Measurements from ENCODE around the gene PPT2. TPM values are rescaled to one million over a fixed set of nuclear protein-coding genes. Genes with fewer than 3 reads are reported as not detected.
A peak's percentile ranks its signal among the peaks of the same experiment; 100 is the strongest.
"Not testable (repeated sequence)": the region's sequence is repeated elsewhere in the genome, so short reads cannot be mapped to it uniquely, and the experiment has no call there.

Gene PPT2
- total RNA-seq, 4 donors from 2014 or later = 13.1 to 80.0 (median 28.1) TPM

- no peaks in the 10 kb centered on the region for H3K27me3 ChIP-seq
- H3K36me3 ChIP-seq = no peaks in the 10 kb centered on the region
- peaks cover 21 to 62% (median 46%) of the 10 kb centered on the region in 4 donors for H3K4me1 ChIP-seq
- H3K27ac ChIP-seq = peak within 1 kb of the TSS; percentile 92 to 98 (median 98)
- DNase-seq = peak; percentile 78
- in situ Hi-C loops (cut with MboI; ENCODE audit: low pct_ligation_motif_present in 1 of 4, low pct_unique_long_range_greater_than_20kb in 1 of 4, low sequenced_read_pairs in 3 of 4) (no loop called here), intact Hi-C loops (cut with DNase I; ENCODE audit: low total_unique reads) (no loop called here)
- WGBS, 2 donors (ENCODE audit: low coverage in 1 of 2) = 21% methylated on average over 5 of the region's 5 CpGs; no CpG with 5 or more reads in 1 of the 2 donors
- peak; percentile 10 for TF ChIP-seq POLR2A (IDR thresholded peaks at IDR 0.05)
- TF ChIP-seq POLR2AphosphoS5 (IDR thresholded peaks at IDR 0.05) = peak in 1 of 3 donors; percentile 40
- TF ChIP-seq CTCF (IDR thresholded peaks at IDR 0.05) = no peak
- peak within 1 kb of the TSS; percentile 5 to 95 (median 21) for H3K4me3 ChIP-seq
- no peaks in the 10 kb centered on the region for H3K9me3 ChIP-seq
Observed at GRCh38 chr6:32192608-32193039, 38.7 kb downstream of the PPT2 start, which contains the start of gene GPSM3. Gene GPSM3 (minus strand): TSS chr6:32192643. CDS start chr6:32192513, 130 bp downstream.

- Histone ChIP-seq H3K4me1 (peaks cover 19 to 58% (median 44%) of the 10 kb centered on the region in 4 donors), H3K27ac (peak overlapping the region; percentile 92 to 98 (median 98)), H3K4me3 (peak overlapping the region in 2 of 4 donors; percentile 30 to 95)
- in situ Hi-C loops (cut with MboI; ENCODE audit: low pct_ligation_motif_present in 1 of 4, low pct_unique_long_range_greater_than_20kb in 1 of 4, low sequenced_read_pairs in 3 of 4); DNase-seq; H3K36me3 ChIP-seq; H3K27me3 ChIP-seq; intact Hi-C loops (cut with DNase I; ENCODE audit: low total_unique reads); H3K9me3 ChIP-seq: not testable (repeated sequence)
- WGBS, 2 donors (ENCODE audit: low coverage in 1 of 2) = 79% methylated on average over 13 of the region's 13 CpGs; no CpG with 5 or more reads in 1 of the 2 donors
Observed at GRCh38 chr6:32193096-32193495, 39.2 kb downstream of the PPT2 start.

DNA sequence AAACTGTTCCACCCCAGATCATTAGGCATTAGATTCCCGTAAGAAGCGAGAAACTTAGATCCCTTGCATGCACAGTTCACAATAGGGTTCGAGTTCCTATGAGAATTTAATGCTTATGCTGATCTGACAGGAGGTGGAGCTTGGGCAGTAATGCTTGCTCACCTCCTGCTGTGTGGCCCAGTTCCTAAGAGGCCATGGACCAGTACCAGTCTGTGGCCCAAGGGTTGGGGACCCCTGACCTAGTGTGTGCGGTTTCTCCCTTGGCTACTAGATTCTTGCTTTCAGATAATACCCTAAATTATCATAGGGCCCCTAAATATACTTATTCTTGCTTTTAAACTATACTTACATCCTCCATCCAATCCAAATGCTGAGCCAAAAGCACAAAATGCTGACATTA lies 40.4 kb downstream of the PPT2 start:
- TF ChIP-seq POLR2A (IDR thresholded peaks at IDR 0.05) = no peak
- no peak for TF ChIP-seq EP300 (IDR thresholded peaks at IDR 0.05; ENCODE audit: low read depth)
- no peak for TF ChIP-seq CTCF (IDR thresholded peaks at IDR 0.05)
- no peak for TF ChIP-seq POLR2AphosphoS5 (IDR thresholded peaks at IDR 0.05)
- 89% methylated on average over 4 of the region's 4 CpGs; no CpG with 5 or more reads in 1 of the 2 donors for WGBS, 2 donors (ENCODE audit: low coverage in 1 of 2)
- in situ Hi-C loops (cut with MboI; ENCODE audit: low pct_ligation_motif_present in 1 of 4, low pct_unique_long_range_greater_than_20kb in 1 of 4, low sequenced_read_pairs in 3 of 4) = no loop called here

GRCh38 chr6:32194825-32195651 lies 41.1 kb downstream of the PPT2 start:
- H3K9me3 ChIP-seq = no peaks in the 10 kb centered on the region
- H3K27ac ChIP-seq = peak overlapping the region; percentile 89 to 100 (median 98)
- WGBS, 2 donors (ENCODE audit: low coverage in 1 of 2) = 15 to 18% methylated on average over 4 to 14 of the region's 15 CpGs
- H3K4me3 ChIP-seq = peak overlapping the region in 3 of 4 donors; percentile 24 to 53 (median 27)
- peaks cover 10 to 45% (median 31%) of the 10 kb centered on the region in 4 donors for H3K4me1 ChIP-seq
- H3K36me3 ChIP-seq = no peaks in the 10 kb centered on the region
- intact Hi-C loops (cut with DNase I; ENCODE audit: low total_unique reads) (no loop called here), in situ Hi-C loops (cut with MboI; ENCODE audit: low pct_ligation_motif_present in 1 of 4, low pct_unique_long_range_greater_than_20kb in 1 of 4, low sequenced_read_pairs in 3 of 4) (no loop called here)
- H3K27me3 ChIP-seq = no peaks in the 10 kb centered on the region
- peak; percentile 44 for DNase-seq
- TF ChIP-seq EP300 (IDR thresholded peaks at IDR 0.05; ENCODE audit: low read depth) (no peak), POLR2AphosphoS5 (IDR thresholded peaks at IDR 0.05) (peak; percentile 75 to 93 (median 83)), CTCF (IDR thresholded peaks at IDR 0.05) (peak; percentile 45 to 83 (median 54)), POLR2A (IDR thresholded peaks at IDR 0.05) (no peak)

More for the DNA sequence above, 40.4 kb downstream of the PPT2 start:
- no peaks in the 10 kb centered on the region for H3K27me3 ChIP-seq
- no peaks in the 10 kb centered on the region for H3K9me3 ChIP-seq
- peak overlapping the region; percentile 89 to 100 (median 98) for H3K27ac ChIP-seq
- H3K36me3 ChIP-seq = no peaks in the 10 kb centered on the region
- DNase-seq = no peak
- intact Hi-C loops (cut with DNase I; ENCODE audit: low total_unique reads) = no loop called here
- H3K4me1 ChIP-seq = peaks cover 10 to 45% (median 32%) of the 10 kb centered on the region in 4 donors
- H3K4me3 ChIP-seq = no peak overlapping the region
